Stimulated activated naive CD8-positive, alpha-beta T cell treated with anti-CD3 and anti-CD28 coated beads, Interleukin-15, Interleukin-2, amounts not matched to agents 100 ng/mL and 50 ng/mL, for 24 hours (primary cell): ENCODE measurements around the gene TMC1.

Source experiments
- H3K27ac Mint-ChIP-seq: one replicate; pipeline ENCODE4 v1.8.0; 2021; ENCODE audit warnings: mild to moderate bottlenecking, mixed read lengths
- H3K27me3 Mint-ChIP-seq: one replicate; pipeline ENCODE4 v1.8.0; 2021; ENCODE audit warnings: mixed read lengths
- H3K36me3 Mint-ChIP-seq: one replicate; pipeline ENCODE4 v1.8.0; 2021; ENCODE audit warnings: low read depth, mixed read lengths
- H3K4me1 Mint-ChIP-seq: one replicate; pipeline ENCODE4 v1.8.0; 2021; ENCODE audit warnings: low read depth, mixed read lengths
- H3K4me3 Mint-ChIP-seq: one replicate; pipeline ENCODE4 v1.8.0; 2021; ENCODE audit warnings: mild to moderate bottlenecking, mixed read lengths
- H3K9me3 Mint-ChIP-seq: one replicate; pipeline ENCODE4 v1.8.0; 2021; ENCODE audit warnings: mixed read lengths

TMC1 gene

DNA sequence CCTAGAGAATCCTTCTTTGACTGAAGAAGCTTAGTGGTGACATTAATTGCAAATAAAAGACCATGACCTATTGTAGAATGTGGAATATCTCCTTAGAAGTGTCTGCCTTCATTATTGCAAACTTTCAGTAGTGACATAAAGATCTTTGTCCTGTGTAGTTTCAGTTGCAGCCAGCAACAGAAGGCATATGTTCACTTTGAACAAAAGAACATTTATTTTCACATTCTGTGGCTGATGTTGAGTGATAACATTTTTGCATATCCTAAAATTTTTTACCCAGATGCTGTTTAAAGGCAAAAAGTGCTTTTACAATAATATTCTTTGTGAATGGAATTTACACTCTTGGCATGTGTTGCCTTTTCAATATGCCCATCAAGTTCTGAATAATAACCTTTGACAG, 165.9 kb downstream of the TMC1 start:
- H3K27me3 Mint-ChIP-seq, result peaks cover 12% of the 10 kb centered on the region
- H3K27ac Mint-ChIP-seq, result no peak overlapping the region
- no peaks in the 10 kb centered on the region for H3K36me3 Mint-ChIP-seq
- no peak overlapping the region for H3K4me3 Mint-ChIP-seq
- H3K9me3 Mint-ChIP-seq, result peaks cover 4% of the 10 kb centered on the region
- no peaks in the 10 kb centered on the region for H3K4me1 Mint-ChIP-seq

- Mint-ChIP-seq H3K36me3 (no peaks in the 10 kb centered on the region), H3K4me3 (no peak overlapping the region), H3K4me1 (no peaks in the 10 kb centered on the region), H3K9me3 (peaks cover 4% of the 10 kb centered on the region), H3K27me3 (peaks cover 10% of the 10 kb centered on the region), H3K27ac (no peak overlapping the region)
These were observed 170.3 kb downstream of the TMC1 start for GRCh38 chr9:72691671-72692070.

DNA sequence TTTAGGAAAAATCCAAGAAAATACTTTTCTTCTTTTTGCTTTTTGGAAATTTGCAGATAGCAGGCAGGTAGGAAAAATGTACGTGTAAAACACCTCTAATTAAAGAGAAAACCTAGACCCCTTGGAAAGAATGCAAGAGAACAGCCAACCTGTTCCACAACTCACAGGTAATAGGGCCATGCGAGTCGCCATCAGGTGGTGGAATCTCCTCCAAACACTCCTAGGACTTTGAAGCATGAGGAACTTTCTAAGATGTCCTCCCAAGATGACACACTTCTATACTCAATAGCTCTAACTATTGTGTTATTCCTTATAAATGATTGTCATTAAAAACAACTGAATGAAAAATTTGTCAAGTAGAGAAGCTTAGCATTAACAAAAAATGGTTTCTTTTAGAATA, 174.0 kb downstream of the TMC1 start:
- peaks cover 4% of the 10 kb centered on the region for H3K9me3 Mint-ChIP-seq
- H3K36me3 Mint-ChIP-seq, result no peaks in the 10 kb centered on the region
- H3K27me3 Mint-ChIP-seq, result peaks cover 19% of the 10 kb centered on the region
- no peak overlapping the region for H3K4me3 Mint-ChIP-seq
- H3K4me1 Mint-ChIP-seq, result no peaks in the 10 kb centered on the region
- H3K27ac Mint-ChIP-seq, result no peak overlapping the region

DNA sequence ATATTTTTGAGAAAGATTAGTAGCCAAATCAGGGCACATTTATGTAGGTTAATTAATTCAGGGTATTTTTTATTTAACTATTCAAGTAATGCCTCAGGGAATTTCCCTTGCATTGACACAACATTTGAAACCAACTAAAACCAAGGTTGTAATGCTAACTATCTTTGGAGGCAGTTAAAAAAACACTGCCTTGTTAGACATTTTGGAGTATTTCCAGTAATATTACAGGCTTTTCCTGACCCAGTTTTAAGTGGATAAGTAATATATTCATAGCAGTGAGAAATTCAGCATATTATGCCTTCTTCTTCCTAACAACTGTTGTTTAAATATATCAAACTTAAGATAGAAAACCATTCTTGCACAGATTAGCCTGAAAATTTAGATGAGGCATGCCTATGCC, 175.1 kb downstream of the TMC1 start:
- no peaks in the 10 kb centered on the region for H3K36me3 Mint-ChIP-seq
- no peak overlapping the region for H3K27ac Mint-ChIP-seq
- H3K4me1 Mint-ChIP-seq, result no peaks in the 10 kb centered on the region
- no peak overlapping the region for H3K4me3 Mint-ChIP-seq
- H3K27me3 Mint-ChIP-seq, result peaks cover 19% of the 10 kb centered on the region
- no peaks in the 10 kb centered on the region for H3K9me3 Mint-ChIP-seq

DNA sequence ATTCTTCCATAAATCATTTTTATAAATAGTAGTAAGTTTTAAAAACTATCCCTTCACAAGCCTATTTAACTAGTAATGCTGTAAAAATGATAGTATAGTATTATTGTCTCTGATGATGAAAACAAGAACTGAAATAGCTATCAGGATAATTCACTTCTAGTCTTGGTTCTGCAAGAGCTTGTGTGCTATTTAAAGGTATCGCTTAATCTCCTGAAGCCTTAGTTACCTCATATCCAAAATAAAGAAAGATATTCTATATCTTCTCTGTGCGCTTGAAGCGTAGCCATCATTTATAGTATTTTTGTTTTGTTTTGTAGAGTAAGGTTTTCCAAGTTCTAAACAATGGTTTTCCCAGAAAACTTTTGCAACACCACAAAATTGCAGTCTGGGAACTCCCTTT, 180.1 kb downstream of the TMC1 start:
- Mint-ChIP-seq H3K4me3 (no peak overlapping the region), H3K9me3 (no peaks in the 10 kb centered on the region), H3K4me1 (no peaks in the 10 kb centered on the region), H3K36me3 (no peaks in the 10 kb centered on the region), H3K27ac (no peak overlapping the region), H3K27me3 (peaks cover 9% of the 10 kb centered on the region)

DNA sequence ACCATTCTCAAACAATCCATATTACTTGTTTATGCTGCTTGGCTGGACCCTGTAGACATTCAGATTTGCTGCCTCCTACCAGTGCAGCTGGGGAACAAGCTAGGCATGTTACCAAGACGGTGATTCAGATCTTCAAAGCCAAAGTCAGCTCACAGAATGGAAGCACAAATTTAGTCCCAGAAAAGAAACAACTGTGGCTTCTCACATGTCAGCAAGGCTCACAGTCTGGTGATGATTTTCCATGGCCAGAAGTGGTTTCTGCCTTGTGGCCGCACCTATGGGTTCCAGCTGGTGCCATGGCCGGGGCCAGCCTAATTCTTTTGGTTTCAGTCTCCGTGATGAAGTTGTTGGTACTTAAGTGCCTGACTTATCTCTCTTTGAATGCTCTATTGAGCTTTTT, 182.2 kb downstream of the TMC1 start:
- Mint-ChIP-seq H3K4me3 (no peak overlapping the region), H3K27me3 (peaks cover 4% of the 10 kb centered on the region), H3K36me3 (no peaks in the 10 kb centered on the region), H3K9me3 (no peaks in the 10 kb centered on the region), H3K27ac (no peak overlapping the region), H3K4me1 (no peaks in the 10 kb centered on the region)

GRCh38 chr9:72704688-72705375, 183.4 kb downstream of the TMC1 start:
- H3K27me3 Mint-ChIP-seq, result peaks cover 6% of the 10 kb centered on the region
- H3K27ac Mint-ChIP-seq, result no peak overlapping the region
- H3K4me1 Mint-ChIP-seq, result no peaks in the 10 kb centered on the region
- H3K9me3 Mint-ChIP-seq, result peaks cover 4% of the 10 kb centered on the region
- H3K4me3 Mint-ChIP-seq, result no peak overlapping the region
- H3K36me3 Mint-ChIP-seq, result no peaks in the 10 kb centered on the region

GRCh38 chr9:72718503-72718902, 197.1 kb downstream of the TMC1 start:
- H3K4me1 Mint-ChIP-seq, result no peaks in the 10 kb centered on the region

DNA sequence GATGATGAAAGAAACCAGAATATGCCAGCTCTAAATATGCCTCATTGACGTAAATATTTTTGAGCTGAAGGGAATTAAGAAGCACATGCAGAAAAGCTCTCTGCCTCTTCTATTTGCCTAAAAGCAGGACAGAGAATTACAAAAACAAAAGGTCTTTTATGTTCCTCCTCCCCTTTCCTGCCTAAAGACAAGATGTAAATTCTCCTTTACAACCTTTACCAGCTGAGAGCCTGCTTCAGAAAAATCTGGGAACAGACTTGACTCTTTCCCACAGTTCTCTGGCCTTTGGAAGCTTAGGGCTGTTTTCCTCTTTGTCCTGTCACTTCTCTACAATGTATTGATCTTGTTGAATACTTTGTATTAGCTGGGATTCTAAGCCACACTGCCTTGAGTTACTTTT, 199.7 kb downstream of the TMC1 start:
- Mint-ChIP-seq H3K9me3 (no peaks in the 10 kb centered on the region), H3K4me3 (no peak overlapping the region), H3K36me3 (no peaks in the 10 kb centered on the region), H3K27ac (no peak overlapping the region), H3K27me3 (peaks cover 5% of the 10 kb centered on the region), H3K4me1 (no peaks in the 10 kb centered on the region)

More at GRCh38 chr9:72718503-72718902, 197.1 kb downstream of the TMC1 start:
- Mint-ChIP-seq H3K27ac (no peak overlapping the region), H3K4me3 (no peak overlapping the region), H3K27me3 (peaks cover 8% of the 10 kb centered on the region), H3K9me3 (peaks cover 3% of the 10 kb centered on the region), H3K36me3 (no peaks in the 10 kb centered on the region)

DNA sequence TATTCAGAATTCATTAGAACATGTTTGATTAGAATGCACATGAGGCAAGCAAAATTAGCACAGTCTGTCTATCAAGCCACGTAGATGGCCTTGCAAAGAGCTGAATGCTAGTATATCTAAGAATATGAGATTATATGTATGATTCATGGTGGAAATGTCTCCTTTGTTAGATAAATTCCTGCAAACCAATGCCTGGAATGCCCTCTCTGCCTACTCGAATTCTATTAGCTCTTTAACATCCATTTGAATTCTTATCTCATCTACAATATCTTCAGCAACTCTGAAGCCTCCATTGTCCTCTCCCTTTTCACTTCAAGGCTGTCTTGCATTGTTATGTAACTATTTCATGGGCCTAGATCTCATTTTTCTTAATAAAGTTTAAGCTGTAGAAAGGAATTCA, 205.5 kb downstream of the TMC1 start:
- no peaks in the 10 kb centered on the region for H3K9me3 Mint-ChIP-seq
- no peaks in the 10 kb centered on the region for H3K4me1 Mint-ChIP-seq
- H3K4me3 Mint-ChIP-seq, result no peak overlapping the region
- H3K27ac Mint-ChIP-seq, result no peak overlapping the region
- no peaks in the 10 kb centered on the region for H3K27me3 Mint-ChIP-seq
- no peaks in the 10 kb centered on the region for H3K36me3 Mint-ChIP-seq

- Mint-ChIP-seq H3K27me3 (no peaks in the 10 kb centered on the region), H3K9me3 (no peaks in the 10 kb centered on the region), H3K27ac (no peak overlapping the region), H3K36me3 (no peaks in the 10 kb centered on the region), H3K4me3 (no peak overlapping the region), H3K4me1 (no peaks in the 10 kb centered on the region)
These were observed 206.8 kb downstream of the TMC1 start for GRCh38 chr9:72728031-72728770.

- Mint-ChIP-seq H3K4me1 (no peaks in the 10 kb centered on the region), H3K9me3 (no peaks in the 10 kb centered on the region), H3K4me3 (no peak overlapping the region), H3K27ac (no peak overlapping the region), H3K36me3 (no peaks in the 10 kb centered on the region), H3K27me3 (peaks cover 8% of the 10 kb centered on the region)
These were observed 212.5 kb downstream of the TMC1 start for GRCh38 chr9:72733895-72734294.

- no peak overlapping the region for H3K4me3 Mint-ChIP-seq
- no peak overlapping the region for H3K27ac Mint-ChIP-seq
- peaks cover 8% of the 10 kb centered on the region for H3K27me3 Mint-ChIP-seq
- H3K36me3 Mint-ChIP-seq, result no peaks in the 10 kb centered on the region
- H3K4me1 Mint-ChIP-seq, result no peaks in the 10 kb centered on the region
- H3K9me3 Mint-ChIP-seq, result no peaks in the 10 kb centered on the region
These were observed 213.2 kb downstream of the TMC1 start for GRCh38 chr9:72734631-72735030.

GRCh38 chr9:72743836-72744235, 222.4 kb downstream of the TMC1 start:
- Mint-ChIP-seq H3K4me1 (no peaks in the 10 kb centered on the region), H3K4me3 (no peak overlapping the region), H3K36me3 (no peaks in the 10 kb centered on the region), H3K27ac (no peak overlapping the region), H3K9me3 (no peaks in the 10 kb centered on the region), H3K27me3 (peaks cover 15% of the 10 kb centered on the region)

DNA sequence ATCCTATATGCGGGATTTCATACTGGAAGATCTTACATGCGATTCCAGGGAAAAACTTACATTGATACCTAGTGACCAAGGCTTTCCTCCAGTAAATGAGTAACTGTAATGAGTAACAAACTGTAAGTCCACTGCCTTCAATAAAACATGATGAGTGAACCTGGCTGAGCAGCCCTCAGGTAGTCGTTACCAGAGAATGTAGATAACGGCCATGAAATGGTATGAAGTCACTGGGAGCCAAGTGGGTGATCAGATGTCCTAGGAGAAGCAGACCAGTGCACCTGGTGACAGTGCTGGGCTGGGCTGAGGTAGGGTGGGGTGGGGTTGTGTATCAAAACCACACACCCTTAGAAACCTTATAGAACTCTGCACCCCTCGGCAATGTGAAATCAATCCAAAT, 227.9 kb downstream of the TMC1 start:
- Mint-ChIP-seq H3K27ac (no peak overlapping the region), H3K4me3 (no peak overlapping the region), H3K4me1 (no peaks in the 10 kb centered on the region)

DNA sequence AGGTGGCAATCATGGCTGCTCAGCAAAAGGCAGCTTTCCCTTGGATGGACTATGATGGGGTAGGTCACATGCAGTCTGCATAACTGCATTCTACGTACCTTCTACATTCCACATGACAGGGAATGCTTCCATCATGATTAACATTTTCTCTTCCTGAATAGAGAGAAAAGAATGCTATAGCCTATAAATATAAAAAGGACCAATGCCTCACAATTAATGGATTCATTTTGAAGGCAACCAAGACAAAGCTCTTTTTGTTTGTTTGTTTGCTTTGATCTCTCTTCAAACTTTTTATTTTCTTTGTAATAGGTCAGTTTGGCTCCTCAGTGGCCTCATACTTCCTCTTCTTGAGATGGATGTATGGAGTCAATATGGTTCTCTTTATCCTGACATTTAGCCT, 230.1 kb downstream of the TMC1 start:
- Mint-ChIP-seq H3K27ac (no peak overlapping the region), H3K4me1 (no peaks in the 10 kb centered on the region), H3K36me3 (no peaks in the 10 kb centered on the region), H3K4me3 (no peak overlapping the region), H3K9me3 (no peaks in the 10 kb centered on the region), H3K27me3 (peaks cover 7% of the 10 kb centered on the region)

More for the DNA sequence above, 227.9 kb downstream of the TMC1 start:
- Mint-ChIP-seq H3K9me3 (no peaks in the 10 kb centered on the region), H3K27me3 (no peaks in the 10 kb centered on the region), H3K36me3 (no peaks in the 10 kb centered on the region)
